H1 (cell line): Measurements from ENCODE around the gene PNLIP.

Experiments used
- BACH1 ChIP-seq: IDR thresholded peaks from 2 replicates; pipeline ENCODE4 v1.6.1; 2012; ENCODE audit warnings: low read length, improper control_type of control experiment
- EGR1 ChIP-seq: IDR thresholded peaks from 2 replicates; pipeline ENCODE4 v1.6.1; 2011; ENCODE audit warnings: low read depth, low read length, borderline replicate concordance
- FOSL1 ChIP-seq: IDR thresholded peaks from 2 replicates; pipeline ENCODE4 v1.6.1; 2011; ENCODE audit warnings: mild to moderate bottlenecking, low read depth, low read length, moderate library complexity; ENCODE audit not compliant: insufficient read depth
- GABPA ChIP-seq: IDR thresholded peaks from 2 replicates; pipeline ENCODE4 v1.6.1; 2011; ENCODE audit warnings: mild to moderate bottlenecking, low read length, moderate library complexity, borderline replicate concordance; ENCODE audit not compliant: insufficient read depth
- MAFK ChIP-seq: IDR thresholded peaks from 2 replicates; pipeline ENCODE4 v1.6.1; 2012; ENCODE audit warnings: low read depth, mild to moderate bottlenecking, improper control_type of control experiment, low read length
- POLR2A ChIP-seq, 2 experiments: IDR thresholded peaks; 1 replicate in 1 of 2; 2 replicates in 1 of 2; pipeline ENCODE4 v1.6.1; 2011; ENCODE audit warnings: low read depth in 2 of 2, low read length in 2 of 2, mild to moderate bottlenecking in 2 of 2; ENCODE audit errors: control extremely low read depth in 1 of 2
- POLR2AphosphoS5 ChIP-seq: IDR thresholded peaks from 2 replicates; pipeline ENCODE4 v1.6.1; 2011; ENCODE audit warnings: low read depth, low read length
- RAD21 ChIP-seq, 2 experiments: IDR thresholded peaks in 1 of 2; conservative IDR thresholded peaks in 1 of 2; 2 replicates each; pipeline ENCODE4 v1.6.1; 2011; ENCODE audit warnings: low read depth in 2 of 2, low read length in 2 of 2, improper control_type of control experiment in 1 of 2, inconsistent platforms in 1 of 2, mild to moderate bottlenecking in 1 of 2, moderate library complexity in 1 of 2
- SUZ12 ChIP-seq: fragments of 200-600 bp; sonication (generic); IDR thresholded peaks from 2 replicates; pipeline ENCODE4 v1.6.1; 2012; ENCODE audit warnings: mild to moderate bottlenecking, inconsistent platforms, low read length, moderate library complexity, mixed read lengths
- TCF12 ChIP-seq: IDR thresholded peaks from 2 replicates; pipeline ENCODE4 v1.6.1; 2011; ENCODE audit warnings: low read depth, mild to moderate bottlenecking, low read length
- YY1 ChIP-seq: IDR thresholded peaks from 2 replicates; pipeline ENCODE4 v1.6.1; 2011; ENCODE audit warnings: low read depth, mild to moderate bottlenecking, low read length
- TF ChIP-seq, protein P1 (sequence below), 3 experiments: IDR thresholded peaks; 1 replicate in 2 of 3; 2 replicates in 1 of 3; pipeline versions ENCODE4 v1.5.1 to v1.6.1; 2011; ENCODE audit warnings: low read length in 3 of 3, mild to moderate bottlenecking in 3 of 3, inconsistent platforms in 2 of 3, low read depth in 1 of 3, moderate library complexity in 1 of 3; ENCODE audit not compliant: insufficient read depth in 1 of 3; ENCODE audit errors: control extremely low read depth in 1 of 3

DNA sequence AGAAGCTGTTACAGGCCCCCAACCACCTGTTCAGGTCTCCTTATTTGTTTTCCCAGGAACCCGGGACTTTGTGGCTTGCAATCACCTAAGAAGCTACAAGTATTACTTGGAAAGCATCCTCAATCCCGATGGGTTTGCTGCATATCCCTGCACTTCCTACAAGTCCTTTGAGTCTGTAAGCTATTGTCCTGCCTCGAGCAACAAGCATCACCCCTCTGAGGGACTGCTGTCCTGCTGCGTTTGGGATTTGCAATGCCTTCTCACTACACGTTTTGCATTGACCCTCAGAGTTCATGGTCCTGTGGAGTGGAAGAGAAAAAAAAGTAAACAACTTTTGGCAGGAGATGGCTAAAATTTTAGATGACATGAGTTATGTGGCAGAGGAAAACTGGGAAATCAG is 54.3 kb downstream of the PNLIP start:
- no peak for TF ChIP-seq MAFK
- no peak for TF ChIP-seq POLR2A (IDR thresholded peaks at IDR 0.05; ENCODE audit: control extremely low read depth in 1 of 2, low read depth in 2 of 2, low read length in 2 of 2)
- TF ChIP-seq, protein P1, sequence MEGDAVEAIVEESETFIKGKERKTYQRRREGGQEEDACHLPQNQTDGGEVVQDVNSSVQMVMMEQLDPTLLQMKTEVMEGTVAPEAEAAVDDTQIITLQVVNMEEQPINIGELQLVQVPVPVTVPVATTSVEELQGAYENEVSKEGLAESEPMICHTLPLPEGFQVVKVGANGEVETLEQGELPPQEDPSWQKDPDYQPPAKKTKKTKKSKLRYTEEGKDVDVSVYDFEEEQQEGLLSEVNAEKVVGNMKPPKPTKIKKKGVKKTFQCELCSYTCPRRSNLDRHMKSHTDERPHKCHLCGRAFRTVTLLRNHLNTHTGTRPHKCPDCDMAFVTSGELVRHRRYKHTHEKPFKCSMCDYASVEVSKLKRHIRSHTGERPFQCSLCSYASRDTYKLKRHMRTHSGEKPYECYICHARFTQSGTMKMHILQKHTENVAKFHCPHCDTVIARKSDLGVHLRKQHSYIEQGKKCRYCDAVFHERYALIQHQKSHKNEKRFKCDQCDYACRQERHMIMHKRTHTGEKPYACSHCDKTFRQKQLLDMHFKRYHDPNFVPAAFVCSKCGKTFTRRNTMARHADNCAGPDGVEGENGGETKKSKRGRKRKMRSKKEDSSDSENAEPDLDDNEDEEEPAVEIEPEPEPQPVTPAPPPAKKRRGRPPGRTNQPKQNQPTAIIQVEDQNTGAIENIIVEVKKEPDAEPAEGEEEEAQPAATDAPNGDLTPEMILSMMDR (IDR thresholded peaks at IDR 0.05; ENCODE audit: control extremely low read depth in 1 of 3, insufficient read depth in 1 of 3, low read depth in 1 of 3, low read length in 3 of 3) = no peak
- TF ChIP-seq POLR2AphosphoS5 = no peak
- no peak for TF ChIP-seq FOSL1
- TF ChIP-seq YY1 = no peak
- TF ChIP-seq EGR1 = no peak
- TF ChIP-seq GABPA = no peak
- TF ChIP-seq RAD21 (IDR thresholded peaks at IDR 0.05 in 1 of 2, conservative IDR thresholded peaks at IDR 0.05 in 1 of 2; ENCODE audit: low read depth in 2 of 2, low read length in 2 of 2) = no peak
- no peak for TF ChIP-seq SUZ12
- TF ChIP-seq BACH1 = no peak
- TF ChIP-seq TCF12 = no peak
